NCI-H187 (cell line): ENCODE measurements around the gene CDAN1.
"Not testable (repeated sequence)": the region's sequence is repeated elsewhere in the genome, so short reads cannot be mapped to it uniquely, and the experiment has no call there.

Experiments used
- DNase-seq, 2 experiments: peaks; one replicate each; lab custom pipeline; 2025; lab: John Stamatoyannopoulos, UW

CDAN1 gene

GRCh38 chr15:42736793-42737528 lies at the start of gene CDAN1:
Gene CDAN1 (minus strand): TSS chr15:42737128. CDS start chr15:42737102, 26 bp downstream.
- DNase-seq, result peak; percentile 25 to 61

- no peak for DNase-seq
Observed at GRCh38 chr15:42785569-42785968, 48.6 kb upstream of the CDAN1 start.

GRCh38 chr15:42784705-42785104 lies 47.8 kb upstream of the CDAN1 start:
- DNase-seq, result no peak

GRCh38 chr15:42782716-42783115 lies 45.8 kb upstream of the CDAN1 start:
- DNase-seq, result no peak

GRCh38 chr15:42775416-42775815 lies 38.5 kb upstream of the CDAN1 start:
- no peak for DNase-seq

GRCh38 chr15:42772901-42773300 lies 36.0 kb upstream of the CDAN1 start:
- DNase-seq, result no peak

- no peak for DNase-seq
Observed at GRCh38 chr15:42772144-42772543, 35.2 kb upstream of the CDAN1 start.

GRCh38 chr15:42766109-42766508 lies 29.2 kb upstream of the CDAN1 start:
- not testable (repeated sequence) for DNase-seq

GRCh38 chr15:42764154-42764731 lies 27.3 kb upstream of the CDAN1 start:
- not testable (repeated sequence) for DNase-seq

- not testable (repeated sequence) for DNase-seq
Observed at GRCh38 chr15:42761813-42762212, 24.9 kb upstream of the CDAN1 start.

- no peak for DNase-seq
Observed at GRCh38 chr15:42760759-42761158, 23.8 kb upstream of the CDAN1 start.

- no peak for DNase-seq
Observed at GRCh38 chr15:42759093-42759492, 22.2 kb upstream of the CDAN1 start.

- DNase-seq, result no peak
Observed at GRCh38 chr15:42750306-42750705, 13.4 kb upstream of the CDAN1 start.

GRCh38 chr15:42749266-42749665 lies 12.3 kb upstream of the CDAN1 start:
- no peak for DNase-seq

- DNase-seq, result no peak
Observed at GRCh38 chr15:42744195-42744594, 7.3 kb upstream of the CDAN1 start.

- no peak for DNase-seq
Observed at GRCh38 chr15:42742149-42742548, 5.2 kb upstream of the CDAN1 start.

GRCh38 chr15:42741710-42742109 lies 4.8 kb upstream of the CDAN1 start:
- no peak for DNase-seq

GRCh38 chr15:42737529-42738328 lies 801 bp upstream of the CDAN1 start:
- DNase-seq, result no peak

GRCh38 chr15:42736178-42736792 lies 643 bp downstream of the CDAN1 start:
- no peak for DNase-seq

- DNase-seq, result no peak
Observed at GRCh38 chr15:42735382-42736165, 1.4 kb downstream of the CDAN1 start.

- no peak for DNase-seq
Observed at GRCh38 chr15:42734076-42734672, 2.8 kb downstream of the CDAN1 start.
